WTC11 (cell line): ENCODE results near the gene RAB11FIP3. TPM values are rescaled to one million over a fixed set of nuclear protein-coding genes. Genes with fewer than 3 reads are reported as not detected.

Experiments used
- ATAC-seq: fragments of 200-7000 bp; cut with Tn5 transposase; 2 replicates; pipeline ENCODE4 v1.10.0; 2021; ENCODE audit warnings: mild to moderate bottlenecking, moderate library complexity
- CTCF ChIA-PET: fragments of 300-600 bp; sonication (Branson Sonifier 250); formaldehyde crosslinking; loops from one replicate; lab custom pipeline; 2021; ENCODE audit warnings: antibody characterized with exemption; lab: Charles Lee
- POLR2A ChIA-PET: fragments of 350-600 bp; sonication (Branson Sonifier 250); formaldehyde crosslinking; loops from one replicate; lab custom pipeline; 2021; ENCODE audit warnings: antibody characterized with exemption; lab: Charles Lee
- DNase-seq: peaks from one replicate; pipeline ENCODE4 v3.0.0; 2021; ENCODE audit warnings: low spot score
- H3K27ac Mint-ChIP-seq: 2 replicates; pipeline ENCODE4 v1.8.0; 2021; ENCODE audit warnings: mixed read lengths
- H3K27me3 Mint-ChIP-seq: 2 replicates; pipeline ENCODE4 v1.8.0; 2021; ENCODE audit warnings: low read depth, mild to moderate bottlenecking, moderate library complexity, mixed read lengths
- H3K36me3 Mint-ChIP-seq: 2 replicates; pipeline ENCODE4 v1.8.0; 2021; ENCODE audit warnings: mixed read lengths
- H3K4me1 Mint-ChIP-seq: 2 replicates; pipeline ENCODE4 v1.8.0; 2022; ENCODE audit warnings: mixed read lengths
- H3K4me3 Mint-ChIP-seq: 2 replicates; pipeline ENCODE4 v1.8.0; 2021; ENCODE audit warnings: mild to moderate bottlenecking, moderate library complexity, mixed read lengths
- H3K9me3 Mint-ChIP-seq: 2 replicates; pipeline ENCODE4 v1.8.0; 2021; ENCODE audit warnings: mixed read lengths
- ATF1 ChIP-seq: sonication (generic); formaldehyde crosslinking; IDR thresholded peaks from 2 replicates; pipeline ENCODE4 v1.8.1; 2023; ENCODE audit warnings: mild to moderate bottlenecking, moderate library complexity, missing genetic modification reagents
- ATF2 ChIP-seq: sonication (generic); formaldehyde crosslinking; IDR thresholded peaks from 2 replicates; pipeline ENCODE4 v1.8.1; 2022; ENCODE audit warnings: low read depth, missing genetic modification reagents, borderline replicate concordance
- CBFB ChIP-seq: sonication (generic); formaldehyde crosslinking; IDR thresholded peaks from 2 replicates; pipeline ENCODE4 v1.8.1; 2022; ENCODE audit warnings: mild to moderate bottlenecking, low read depth, missing genetic modification reagents
- CDX4 ChIP-seq: fragments of 250-450 bp; sonication (Bioruptor Pico); IDR thresholded peaks from 2 replicates; pipeline ENCODE4 v1.9.0; 2021; ENCODE audit warnings: moderate library complexity, mild to moderate bottlenecking, inconsistent platforms, borderline replicate concordance
- CTCF ChIP-seq: fragments of 200-600 bp; IDR thresholded peaks from 2 replicates; pipeline ENCODE4 v1.8.0; 2022; ENCODE audit warnings: antibody characterized with exemption
- E2F5 ChIP-seq: sonication (generic); formaldehyde crosslinking; IDR thresholded peaks from 2 replicates; pipeline ENCODE4 v1.8.1; 2022; ENCODE audit warnings: mild to moderate bottlenecking, moderate library complexity, missing genetic modification reagents
- EMX1 ChIP-seq: fragments of 250-450 bp; sonication (Bioruptor Pico); IDR thresholded peaks from 2 replicates; pipeline ENCODE4 v1.8.0; 2021; ENCODE audit warnings: mild to moderate bottlenecking
- FOXK1 ChIP-seq: sonication (generic); formaldehyde crosslinking; IDR thresholded peaks from 2 replicates; pipeline ENCODE4 v1.8.0; 2022; ENCODE audit warnings: mild to moderate bottlenecking, moderate library complexity, missing genetic modification reagents
- GABPB1 ChIP-seq: sonication (generic); formaldehyde crosslinking; IDR thresholded peaks from 2 replicates; pipeline ENCODE4 v1.8.1; 2023; ENCODE audit warnings: mild to moderate bottlenecking, missing genetic modification reagents
- IRF2 ChIP-seq: sonication (generic); formaldehyde crosslinking; IDR thresholded peaks from 2 replicates; pipeline ENCODE4 v1.8.0; 2022; ENCODE audit warnings: low read depth, missing genetic modification reagents, borderline replicate concordance
- JUN ChIP-seq: sonication (generic); formaldehyde crosslinking; IDR thresholded peaks from 2 replicates; pipeline ENCODE4 v1.8.0; 2023; ENCODE audit warnings: mild to moderate bottlenecking, missing genetic modification reagents
- MXD4 ChIP-seq: fragments of 250-450 bp; sonication (Bioruptor Pico); IDR thresholded peaks from 2 replicates; pipeline ENCODE4 v1.8.0; 2021; ENCODE audit warnings: mild to moderate bottlenecking, moderate library complexity, borderline replicate concordance
- NFYB ChIP-seq: sonication (generic); formaldehyde crosslinking; conservative IDR thresholded peaks from 2 replicates; pipeline ENCODE4 v1.8.0; 2022; ENCODE audit warnings: low read depth, missing genetic modification reagents
- RELA ChIP-seq: sonication (generic); formaldehyde crosslinking; IDR thresholded peaks from 2 replicates; pipeline ENCODE4 v1.8.1; 2022; ENCODE audit warnings: missing genetic modification reagents, mild to moderate bottlenecking, borderline replicate concordance
- SOX15 ChIP-seq: fragments of 250-450 bp; sonication (Bioruptor Pico); IDR thresholded peaks from 2 replicates; pipeline ENCODE4 v1.9.0; 2021; ENCODE audit warnings: mild to moderate bottlenecking
- TEAD4 ChIP-seq: sonication (generic); formaldehyde crosslinking; IDR thresholded peaks from 2 replicates; pipeline ENCODE4 v1.8.0; 2022; ENCODE audit warnings: mild to moderate bottlenecking, missing genetic modification reagents
- USF2 ChIP-seq: sonication (generic); formaldehyde crosslinking; IDR thresholded peaks from 2 replicates; pipeline ENCODE4 v1.8.1; 2023; ENCODE audit warnings: mild to moderate bottlenecking, missing genetic modification reagents, moderate library complexity
- ZNF121 ChIP-seq: sonication (generic); formaldehyde crosslinking; IDR thresholded peaks from 2 replicates; pipeline ENCODE4 v1.8.0; 2023; ENCODE audit warnings: missing genetic modification reagents
- ZNF219 ChIP-seq: sonication (generic); formaldehyde crosslinking; IDR thresholded peaks from 2 replicates; pipeline ENCODE4 v1.8.0; 2023; ENCODE audit warnings: missing genetic modification reagents, mild to moderate bottlenecking, borderline replicate concordance
- ZNF281 ChIP-seq: sonication (generic); formaldehyde crosslinking; IDR thresholded peaks from 2 replicates; pipeline ENCODE4 v1.8.0; 2023; ENCODE audit warnings: mild to moderate bottlenecking, missing genetic modification reagents
- ZNF317 ChIP-seq: sonication (generic); formaldehyde crosslinking; IDR thresholded peaks from 2 replicates; pipeline ENCODE4 v1.8.1; 2023; ENCODE audit warnings: low read depth, mild to moderate bottlenecking, moderate library complexity, missing genetic modification reagents, borderline replicate concordance
- ZNF396 ChIP-seq: fragments of 250-450 bp; sonication (Bioruptor Pico); IDR thresholded peaks from 2 replicates; pipeline ENCODE4 v1.8.0; 2021; ENCODE audit warnings: mild to moderate bottlenecking, moderate library complexity, borderline replicate concordance
- ZNF416 ChIP-seq: fragments of 250-450 bp; sonication (Bioruptor Pico); IDR thresholded peaks from 2 replicates; pipeline ENCODE4 v1.9.0; 2021; ENCODE audit warnings: mild to moderate bottlenecking, inconsistent platforms
- ZNF512 ChIP-seq: sonication (generic); formaldehyde crosslinking; IDR thresholded peaks from 2 replicates; pipeline ENCODE4 v1.8.1; 2022; ENCODE audit warnings: missing genetic modification reagents, borderline replicate concordance
- ZNF671 ChIP-seq: fragments of 250-450 bp; sonication (Bioruptor Pico); IDR thresholded peaks from 2 replicates; pipeline ENCODE4 v1.8.0; 2021; ENCODE audit warnings: mild to moderate bottlenecking
- total RNA-seq: library from RNA; stranded (reverse); gene quantifications from 3 replicates; pipeline ENCODE4 v1.2.3, GENCODE V29; 2021

The RAB11FIP3 gene
- total RNA-seq, 1 experiment from 2014 or later, result 38.6 TPM

- DNase-seq (no peak), ATAC-seq (no peak)
- Mint-ChIP-seq H3K27ac (no peak overlapping the region), H3K36me3 (peaks cover 2% of the 10 kb centered on the region), H3K27me3 (peaks cover 14% of the 10 kb centered on the region), H3K9me3 (no peaks in the 10 kb centered on the region), H3K4me3 (no peak overlapping the region)
- POLR2A ChIA-PET, result no interaction called here
- TF ChIP-seq TEAD4 (CRISPR knock-in tag), result no peak
- no peak for TF ChIP-seq MXD4
- no peak for TF ChIP-seq CBFB (CRISPR knock-in tag)
- TF ChIP-seq CTCF, result no peak
- no peak for TF ChIP-seq EMX1
- TF ChIP-seq ZNF416, result no peak
- no peak for TF ChIP-seq ATF2 (CRISPR knock-in tag)
- TF ChIP-seq IRF2, result no peak
- no peak for TF ChIP-seq SOX15
- no peak for TF ChIP-seq CDX4 (CRISPR knock-in tag)
- no peak for TF ChIP-seq ZNF396 (CRISPR knock-in tag)
- TF ChIP-seq ZNF512 (CRISPR knock-in tag), result no peak
- no peak for TF ChIP-seq ZNF121 (CRISPR knock-in tag)
- TF ChIP-seq ZNF317, result no peak
- TF ChIP-seq E2F5 (CRISPR knock-in tag), result no peak
- no peak for TF ChIP-seq ZNF281
- TF ChIP-seq FOXK1 (CRISPR knock-in tag), result no peak
- TF ChIP-seq, all 79 proteins: peak for 0
- CTCF ChIA-PET, result interaction anchor here (1.3 kb wide), 1 partner anchor 57 kb away, joined by 7 read pairs; no protein-coding TSS in a partner anchor
- H3K4me1 Mint-ChIP-seq, result peaks cover 9% of the 10 kb centered on the region
These were observed 5.5 kb downstream of the RAB11FIP3 start for GRCh38 chr16:430904-431303.

GRCh38 chr16:440627-441026 lies 15.2 kb downstream of the RAB11FIP3 start:
- Mint-ChIP-seq H3K27ac (no peak overlapping the region), H3K4me1 (peaks cover 3% of the 10 kb centered on the region; the same call in 1 of the 2 replicates), H3K9me3 (no peaks in the 10 kb centered on the region), H3K36me3 (no peaks in the 10 kb centered on the region), H3K4me3 (no peak overlapping the region), H3K27me3 (no peaks in the 10 kb centered on the region)
- TF ChIP-seq ZNF671 (CRISPR knock-in tag) (no peak), ZNF219 (no peak), GABPB1 (CRISPR knock-in tag) (no peak), NFYB (no peak), ATF1 (CRISPR knock-in tag) (no peak), USF2 (CRISPR knock-in tag) (no peak), MXD4 (no peak), RELA (no peak), JUN (CRISPR knock-in tag) (no peak)
- ATAC-seq (no peak), DNase-seq (no peak)
- CTCF ChIA-PET, result interaction anchor here (0.6 kb wide), 1 partner anchor 13 kb away, joined by 3 read pairs; no protein-coding TSS in a partner anchor
- POLR2A ChIA-PET, result no interaction called here
